Mesenchymal stem cell (in vitro differentiated cells and primary cell): ENCODE measurements around the gene PLEKHS1.

ENCODE experiments used
- DNase-seq: peaks from one replicate; pipeline ENCODE4 v3.0.0-alpha.2; 2013
- H2AFZ ChIP-seq: one replicate; pipeline ENCODE4 v1.6.1; 2013; ENCODE audit warnings: low read depth, mild to moderate bottlenecking, control low read depth, inconsistent platforms, low read length, moderate library complexity
- H2AK5ac ChIP-seq: 2 replicates; pipeline ENCODE4 v1.6.1; 2013; ENCODE audit warnings: low read length, moderate library complexity, mild to moderate bottlenecking, inconsistent platforms; ENCODE audit not compliant: severe bottlenecking
- H2BK120ac ChIP-seq: one replicate; pipeline ENCODE4 v1.6.1; 2013; ENCODE audit warnings: low read depth, mild to moderate bottlenecking, inconsistent platforms, low read length, moderate library complexity
- H2BK12ac ChIP-seq, 2 experiments: one replicate each; pipeline ENCODE4 v1.6.1; 2013; ENCODE audit warnings: inconsistent platforms in 2 of 2, low read length in 2 of 2, mild to moderate bottlenecking in 2 of 2, moderate library complexity in 2 of 2, control low read depth in 1 of 2
- H2BK15ac ChIP-seq: one replicate; pipeline ENCODE4 v1.6.1; 2013; ENCODE audit warnings: mild to moderate bottlenecking, low read depth, inconsistent platforms; ENCODE audit not compliant: poor library complexity, severe bottlenecking
- H2BK5ac ChIP-seq: 2 replicates; pipeline ENCODE4 v1.6.1; 2013; ENCODE audit warnings: low read depth, mild to moderate bottlenecking, low read length, control low read depth, inconsistent platforms; ENCODE audit not compliant: poor library complexity, severe bottlenecking
- H3K14ac ChIP-seq, 2 experiments: one replicate each; pipeline ENCODE4 v1.6.1; 2013; ENCODE audit warnings: inconsistent platforms in 2 of 2, low read length in 2 of 2, control low read depth in 1 of 2, mild to moderate bottlenecking in 1 of 2, moderate library complexity in 1 of 2
- H3K18ac ChIP-seq, 2 experiments: one replicate each; pipeline ENCODE4 v1.6.1; 2013; ENCODE audit warnings: inconsistent platforms in 2 of 2, low read length in 2 of 2, control low read depth in 1 of 2, low read depth in 1 of 2, mild to moderate bottlenecking in 1 of 2
- H3K23ac ChIP-seq, 2 experiments: one replicate each; pipeline ENCODE4 v1.6.1; 2013; ENCODE audit warnings: inconsistent platforms in 2 of 2, low read length in 2 of 2, mild to moderate bottlenecking in 2 of 2, moderate library complexity in 2 of 2, control low read depth in 1 of 2
- H3K27ac ChIP-seq: 2 replicates; pipeline ENCODE4 v1.5.1; 2013; ENCODE audit warnings: mild to moderate bottlenecking, moderate library complexity, low read length, control low read depth, inconsistent platforms; ENCODE audit not compliant: poor library complexity, severe bottlenecking
- H3K27me3 ChIP-seq, 2 experiments: 2 replicates each; pipeline versions ENCODE4 v1.6.1 to v1.7.0; 2013; ENCODE audit warnings: low read length in 2 of 2, mild to moderate bottlenecking in 2 of 2, moderate library complexity in 2 of 2, control low read depth in 1 of 2, inconsistent platforms in 1 of 2; ENCODE audit not compliant: control insufficient read depth in 1 of 2, insufficient read depth in 1 of 2
- H3K36me3 ChIP-seq, 2 experiments: 2 replicates each; pipeline versions ENCODE4 v1.6.1 to v1.7.0; 2013; ENCODE audit warnings: low read length in 2 of 2, control low read depth in 1 of 2, inconsistent platforms in 1 of 2, low read depth in 1 of 2, mild to moderate bottlenecking in 1 of 2; ENCODE audit not compliant: insufficient read depth in 2 of 2, control insufficient read depth in 1 of 2
- H3K4ac ChIP-seq, 2 experiments: one replicate each; pipeline ENCODE4 v1.6.1; 2013; ENCODE audit warnings: inconsistent platforms in 2 of 2, low read length in 2 of 2, mild to moderate bottlenecking in 2 of 2, moderate library complexity in 2 of 2, control low read depth in 1 of 2, low read depth in 1 of 2
- H3K4me1 ChIP-seq: 2 replicates; pipeline ENCODE4 v1.6.1; 2013; ENCODE audit warnings: low read depth, low read length, control low read depth; ENCODE audit not compliant: control insufficient read depth, insufficient read depth
- H3K4me2 ChIP-seq: 2 replicates; pipeline ENCODE4 v1.6.1; 2013; ENCODE audit warnings: low read length, mild to moderate bottlenecking, inconsistent platforms; ENCODE audit not compliant: poor library complexity, severe bottlenecking
- H3K4me3 ChIP-seq, 2 experiments: 2 replicates each; pipeline versions ENCODE4 v1.5.1 to v1.7.0; 2013; ENCODE audit warnings: low read length in 2 of 2, mild to moderate bottlenecking in 2 of 2, control low read depth in 1 of 2, low read depth in 1 of 2; ENCODE audit not compliant: insufficient read depth in 1 of 2
- H3K79me1 ChIP-seq: replicated peaks from 2 replicates; pipeline ENCODE4 v1.6.1; 2013; ENCODE audit warnings: mild to moderate bottlenecking, control low read depth, low read length, inconsistent platforms; ENCODE audit not compliant: poor library complexity, severe bottlenecking
- H3K9ac ChIP-seq: 2 replicates; pipeline ENCODE4 v1.7.0; 2013; ENCODE audit warnings: mild to moderate bottlenecking, low read length, moderate library complexity
- H3K9me3 ChIP-seq: 2 replicates; pipeline ENCODE4 v1.7.0; 2013; ENCODE audit warnings: mild to moderate bottlenecking, low read length; ENCODE audit not compliant: control insufficient read depth
- H4K8ac ChIP-seq: one replicate; pipeline ENCODE4 v1.6.1; 2013; ENCODE audit warnings: inconsistent platforms, mild to moderate bottlenecking, low read length, moderate library complexity
- H4K91ac ChIP-seq: one replicate; pipeline ENCODE4 v1.6.1; 2013; ENCODE audit warnings: mild to moderate bottlenecking, low read length, inconsistent platforms
- WGBS: methylation state at CpG from one replicate; pipeline ENCODE4 v1.1.7; 2013; ENCODE audit warnings: mixed read lengths; 5-methylcytosine and 5-hydroxymethylcytosine counted together

The PLEKHS1 gene

DNA sequence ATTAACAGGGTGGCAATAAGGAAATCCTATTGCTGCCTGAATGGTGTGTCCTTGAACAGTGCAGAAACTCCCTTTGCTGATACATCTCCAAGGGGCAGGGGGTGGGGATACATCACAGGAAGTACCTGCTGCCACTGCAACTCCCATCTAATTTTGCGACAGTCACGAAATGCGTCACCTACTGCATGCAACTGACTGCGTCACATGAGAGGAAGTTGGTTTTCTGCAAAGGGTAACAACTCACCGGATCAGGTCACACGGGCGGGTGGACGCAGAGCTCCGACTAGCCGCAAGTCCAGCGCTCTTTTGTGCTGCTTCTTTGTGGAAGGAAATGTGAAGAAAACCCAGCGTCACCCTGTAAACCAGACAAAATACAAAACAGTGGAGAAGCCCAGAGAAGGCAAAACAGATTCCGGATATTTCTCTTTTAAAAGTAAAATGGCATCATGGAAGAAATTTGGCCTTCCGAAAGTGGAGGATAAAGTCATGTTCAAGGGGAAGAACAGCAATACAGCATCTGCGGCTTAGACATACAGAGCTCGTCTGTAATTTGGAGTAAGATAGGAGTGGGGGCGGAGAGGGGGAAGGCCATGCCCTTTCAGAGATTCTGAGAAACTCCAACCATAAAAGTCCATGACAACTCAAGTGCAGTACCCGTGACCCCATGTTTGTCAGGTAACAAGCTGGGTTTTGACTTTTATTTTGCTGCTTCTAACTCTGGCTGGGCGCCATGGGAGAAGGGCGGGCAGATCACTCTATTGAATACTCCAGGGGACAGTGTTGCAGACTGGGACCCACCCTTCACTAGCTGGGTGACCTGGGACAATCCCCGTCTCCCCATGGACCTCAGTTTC is 32.3 kb upstream of the PLEKHS1 start:
- H3K36me3 ChIP-seq, result peaks cover 34 to 71% of the 10 kb centered on the region in 2 experiments
- no peak overlapping the region for H3K9ac ChIP-seq
- H3K9me3 ChIP-seq, result no peaks in the 10 kb centered on the region
- no peak overlapping the region for H2BK5ac ChIP-seq
- H3K18ac ChIP-seq, result no peak overlapping the region
- no peak overlapping the region for H3K4ac ChIP-seq
- no peak overlapping the region for H2AFZ ChIP-seq
- no peaks in the 10 kb centered on the region for H3K27me3 ChIP-seq
- no peak overlapping the region for H2BK12ac ChIP-seq
- no peak overlapping the region for H3K4me3 ChIP-seq
- no peak overlapping the region for H4K91ac ChIP-seq
- H3K79me1 ChIP-seq, result peaks cover 38% of the 10 kb centered on the region
- 99% methylated on average over 18 of the region's 21 CpGs for WGBS
- no peak overlapping the region for H2AK5ac ChIP-seq
- no peak for DNase-seq
- H3K27ac ChIP-seq, result no peak overlapping the region
- H3K14ac ChIP-seq, result no peak overlapping the region
- no peak overlapping the region for H4K8ac ChIP-seq
- H3K4me1 ChIP-seq, result no peaks in the 10 kb centered on the region
- H3K23ac ChIP-seq, result no peak overlapping the region
- no peak overlapping the region for H3K4me2 ChIP-seq
- no peak overlapping the region for H2BK120ac ChIP-seq
- no peak overlapping the region for H2BK15ac ChIP-seq

DNA sequence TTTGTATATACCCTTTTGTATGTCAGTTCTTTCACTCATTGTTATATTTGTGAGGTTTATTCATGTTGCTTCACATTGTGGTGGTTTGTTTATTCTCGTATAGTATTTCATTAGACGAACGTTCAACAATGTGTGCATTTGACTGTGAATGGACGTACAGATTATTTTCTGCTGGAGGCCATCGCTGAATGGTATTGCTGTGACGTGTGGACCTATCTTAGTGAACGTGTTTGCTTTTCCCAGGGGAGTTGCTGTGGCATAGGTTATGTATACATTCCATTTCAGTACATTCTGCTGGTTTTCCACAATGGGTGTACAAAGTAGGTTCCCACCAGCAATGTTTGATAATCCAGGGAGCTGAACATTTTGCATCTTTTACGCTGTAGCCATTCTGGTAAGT is 31.1 kb upstream of the PLEKHS1 start:
- Histone ChIP-seq H3K27ac (no peak overlapping the region), H3K4me1 (no peaks in the 10 kb centered on the region), H2BK120ac (no peak overlapping the region), H3K27me3 (no peaks in the 10 kb centered on the region), H3K23ac (no peak overlapping the region), H2AK5ac (no peak overlapping the region), H3K9me3 (no peaks in the 10 kb centered on the region), H3K4me3 (no peak overlapping the region), H2BK5ac (no peak overlapping the region), H4K91ac (no peak overlapping the region), H3K79me1 (peaks cover 30% of the 10 kb centered on the region), H3K18ac (no peak overlapping the region), H3K36me3 (peaks cover 31 to 77% of the 10 kb centered on the region in 2 experiments), H3K14ac (no peak overlapping the region), H4K8ac (no peak overlapping the region), H3K4me2 (no peak overlapping the region), H2BK15ac (no peak overlapping the region), H2AFZ (no peak overlapping the region), H3K4ac (no peak overlapping the region), H3K9ac (no peak overlapping the region), H2BK12ac (no peak overlapping the region)
- no peak for DNase-seq
- 85% methylated on average over 8 of the region's 8 CpGs for WGBS

DNA sequence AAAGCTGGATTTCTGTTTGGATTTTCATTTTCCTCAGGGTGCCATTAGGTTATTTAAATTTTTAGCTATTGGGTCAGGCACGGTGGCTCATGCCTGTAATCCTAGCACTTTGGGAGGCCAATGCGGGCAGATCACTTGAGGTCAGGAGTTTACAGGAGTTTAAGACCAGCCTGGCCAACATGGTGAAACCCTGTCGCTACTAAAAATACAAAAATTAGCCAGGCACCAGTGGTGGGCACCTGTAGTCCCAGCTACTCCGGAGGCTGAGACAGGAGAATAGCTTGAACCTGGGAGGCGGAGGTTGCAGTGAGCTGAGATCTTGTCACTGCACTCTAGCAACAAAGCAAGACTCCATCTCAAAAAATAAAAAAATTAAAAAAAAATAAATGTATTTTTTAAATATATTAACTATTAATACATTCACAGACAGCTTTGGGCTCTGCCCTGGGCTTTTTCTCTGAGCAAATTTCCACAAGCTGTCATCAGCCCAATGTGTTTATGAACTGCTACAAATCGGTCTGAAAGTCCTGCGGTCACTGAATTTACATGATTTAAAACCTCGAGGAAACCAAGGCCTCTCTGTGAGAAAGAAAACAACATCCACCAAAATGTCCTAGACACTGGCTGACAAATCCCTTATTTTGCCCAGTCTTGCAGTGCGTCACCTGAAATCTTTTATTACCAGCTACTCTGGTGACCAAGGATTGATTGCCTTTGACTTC is 19.2 kb upstream of the PLEKHS1 start:
- no peak overlapping the region for H3K18ac ChIP-seq
- no peak overlapping the region for H2AFZ ChIP-seq
- no peak overlapping the region for H4K91ac ChIP-seq
- H3K23ac ChIP-seq, result no peak overlapping the region
- H2BK15ac ChIP-seq, result no peak overlapping the region
- H3K4ac ChIP-seq, result no peak overlapping the region
- no peaks in the 10 kb centered on the region for H3K79me1 ChIP-seq
- DNase-seq, result no peak
- H2BK12ac ChIP-seq, result no peak overlapping the region
- no peak overlapping the region for H3K27ac ChIP-seq
- no peak overlapping the region for H2BK5ac ChIP-seq
- peaks cover 4% of the 10 kb centered on the region for H3K4me1 ChIP-seq
- H3K9ac ChIP-seq, result peak overlapping the region; percentile 16
- no peak overlapping the region for H3K4me2 ChIP-seq
- WGBS, result 96% methylated on average over 8 of the region's 9 CpGs
- H2AK5ac ChIP-seq, result no peak overlapping the region
- no peak overlapping the region for H3K14ac ChIP-seq
- peaks cover 0 to under 1% of the 10 kb centered on the region in 2 experiments for H3K27me3 ChIP-seq
- H3K36me3 ChIP-seq, result peaks cover 14 to 36% of the 10 kb centered on the region in 2 experiments
- H3K4me3 ChIP-seq, result no peak overlapping the region
- H3K9me3 ChIP-seq, result no peaks in the 10 kb centered on the region
- H4K8ac ChIP-seq, result no peak overlapping the region
- no peak overlapping the region for H2BK120ac ChIP-seq

DNA sequence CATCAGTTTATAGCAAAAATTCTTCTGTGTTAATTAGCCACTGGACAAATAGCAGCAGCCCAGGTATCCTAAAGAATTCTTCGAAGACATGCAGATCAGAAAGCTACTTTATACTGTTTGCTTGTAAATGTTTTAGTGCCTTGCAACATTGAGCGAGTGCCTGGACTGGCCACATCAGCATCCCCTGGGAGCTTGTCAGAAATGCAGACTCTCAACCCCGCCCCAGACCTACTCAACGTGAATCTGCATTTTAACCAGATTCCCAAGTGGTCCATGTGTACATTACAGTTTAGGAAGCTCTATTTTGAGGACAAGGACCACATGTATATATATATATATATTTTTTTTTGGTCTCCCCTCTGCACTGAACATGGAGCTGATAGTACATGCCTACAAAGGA is 18.5 kb upstream of the PLEKHS1 start:
- H2BK120ac ChIP-seq, result no peak overlapping the region
- no peak overlapping the region for H2AFZ ChIP-seq
- no peak overlapping the region for H3K18ac ChIP-seq
- 94% methylated on average over 2 of the region's 4 CpGs for whole genome bisulfite sequencing
- peaks cover 0 to 3% of the 10 kb centered on the region in 2 experiments for H3K27me3 ChIP-seq
- no peak overlapping the region for H3K27ac ChIP-seq
- no peak overlapping the region for H4K8ac ChIP-seq
- no peak overlapping the region for H4K91ac ChIP-seq
- no peak overlapping the region for H3K4me3 ChIP-seq
- H2AK5ac ChIP-seq, result no peak overlapping the region
- H2BK12ac ChIP-seq, result no peak overlapping the region
- peak overlapping the region; percentile 16 for H3K9ac ChIP-seq
- no peak overlapping the region for H3K4me2 ChIP-seq
- no peak overlapping the region for H2BK5ac ChIP-seq
- DNase-seq, result no peak
- no peaks in the 10 kb centered on the region for H3K79me1 ChIP-seq
- peaks cover 4% of the 10 kb centered on the region for H3K4me1 ChIP-seq
- H3K9me3 ChIP-seq, result no peaks in the 10 kb centered on the region
- no peak overlapping the region for H3K14ac ChIP-seq
- H3K36me3 ChIP-seq, result peaks cover 14 to 33% of the 10 kb centered on the region in 2 experiments
- no peak overlapping the region for H3K23ac ChIP-seq
- H2BK15ac ChIP-seq, result no peak overlapping the region
- no peak overlapping the region for H3K4ac ChIP-seq
